Peyer's patch (tissue), 4 donors: ENCODE results near the gene RSPRY1. TPM values are rescaled to one million over a fixed set of nuclear protein-coding genes. Genes with fewer than 3 reads are reported as not detected.

Experiments
- DNase-seq, 3 donors: peaks; one replicate each; pipeline ENCODE4 v3.0.0-alpha.2; 2017 to 2019
- H3K27ac ChIP-seq, 4 donors: fragments of 200-600 bp; sonication (generic); one replicate each; pipeline ENCODE4 v1.5.1; 2016 to 2019
- H3K27me3 ChIP-seq, 2 donors: fragments of 200-600 bp; sonication (generic); one replicate each; pipeline ENCODE4 v1.5.1; 2019
- H3K36me3 ChIP-seq, 3 donors: fragments of 200-600 bp; sonication (generic); one replicate each; pipeline ENCODE4 v1.5.1; 2016 to 2019
- H3K4me1 ChIP-seq, 4 donors: fragments of 200-600 bp; sonication (generic); one replicate each; pipeline ENCODE4 v1.5.1; 2016 to 2019
- H3K4me3 ChIP-seq, 4 donors: fragments of 200-600 bp; sonication (generic); 1 replicate in 3 of 4; 2 replicates in 1 of 4; pipeline ENCODE4 v1.5.1; 2016 to 2019; ENCODE audit warnings: mild to moderate bottlenecking in 1 of 4
- H3K9me3 ChIP-seq, 4 donors: fragments of 200-600 bp; sonication (generic); one replicate each; pipeline ENCODE4 v1.5.1; 2016 to 2019; ENCODE audit warnings: mild to moderate bottlenecking in 1 of 4
- POLR2A ChIP-seq, 2 donors: fragments of 450-650 bp; IDR thresholded peaks; one replicate each; pipeline ENCODE4 v1.5.1; 2017; ENCODE audit warnings: antibody characterized with exemption in 2 of 2, mild to moderate bottlenecking in 2 of 2, moderate library complexity in 2 of 2
- total RNA-seq, 4 donors: library from RNA; depleted of rRNA; stranded (reverse); fragments of >200 nt; gene quantifications; one replicate each; pipeline ENCODE4 v1.1.0, GENCODE V29; 2016
- TF ChIP-seq, protein P1 (sequence below), 6 experiments: fragments of 450-650 bp in 4 of 6; fragments of 200-600 bp in 2 of 6; sonication (generic) in 1 of 6; IDR thresholded peaks; one replicate each; pipeline ENCODE4 v1.5.1; 2017 to 2019; ENCODE audit warnings: antibody characterized with exemption in 6 of 6, mild to moderate bottlenecking in 3 of 6, moderate library complexity in 1 of 6

RSPRY1 gene
- total RNA-seq, 4 donors from 2014 or later, result 49.0 to 84.7 (median 65.1) TPM

- Histone ChIP-seq H3K4me1 (no peaks in the 10 kb centered on the region), H3K4me3 (no peak overlapping the region), H3K9me3 (no peaks in the 10 kb centered on the region), H3K36me3 (peaks cover 0 to 67% (median 0%) of the 10 kb centered on the region in 3 donors), H3K27ac (no peak overlapping the region), H3K27me3 (no peaks in the 10 kb centered on the region)
- no peak for DNase-seq
- TF ChIP-seq, protein P1, sequence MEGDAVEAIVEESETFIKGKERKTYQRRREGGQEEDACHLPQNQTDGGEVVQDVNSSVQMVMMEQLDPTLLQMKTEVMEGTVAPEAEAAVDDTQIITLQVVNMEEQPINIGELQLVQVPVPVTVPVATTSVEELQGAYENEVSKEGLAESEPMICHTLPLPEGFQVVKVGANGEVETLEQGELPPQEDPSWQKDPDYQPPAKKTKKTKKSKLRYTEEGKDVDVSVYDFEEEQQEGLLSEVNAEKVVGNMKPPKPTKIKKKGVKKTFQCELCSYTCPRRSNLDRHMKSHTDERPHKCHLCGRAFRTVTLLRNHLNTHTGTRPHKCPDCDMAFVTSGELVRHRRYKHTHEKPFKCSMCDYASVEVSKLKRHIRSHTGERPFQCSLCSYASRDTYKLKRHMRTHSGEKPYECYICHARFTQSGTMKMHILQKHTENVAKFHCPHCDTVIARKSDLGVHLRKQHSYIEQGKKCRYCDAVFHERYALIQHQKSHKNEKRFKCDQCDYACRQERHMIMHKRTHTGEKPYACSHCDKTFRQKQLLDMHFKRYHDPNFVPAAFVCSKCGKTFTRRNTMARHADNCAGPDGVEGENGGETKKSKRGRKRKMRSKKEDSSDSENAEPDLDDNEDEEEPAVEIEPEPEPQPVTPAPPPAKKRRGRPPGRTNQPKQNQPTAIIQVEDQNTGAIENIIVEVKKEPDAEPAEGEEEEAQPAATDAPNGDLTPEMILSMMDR (IDR thresholded peaks at IDR 0.05), result no peak
These were observed 16.8 kb upstream of the RSPRY1 start for GRCh38 chr16:57169327-57169726.

DNA sequence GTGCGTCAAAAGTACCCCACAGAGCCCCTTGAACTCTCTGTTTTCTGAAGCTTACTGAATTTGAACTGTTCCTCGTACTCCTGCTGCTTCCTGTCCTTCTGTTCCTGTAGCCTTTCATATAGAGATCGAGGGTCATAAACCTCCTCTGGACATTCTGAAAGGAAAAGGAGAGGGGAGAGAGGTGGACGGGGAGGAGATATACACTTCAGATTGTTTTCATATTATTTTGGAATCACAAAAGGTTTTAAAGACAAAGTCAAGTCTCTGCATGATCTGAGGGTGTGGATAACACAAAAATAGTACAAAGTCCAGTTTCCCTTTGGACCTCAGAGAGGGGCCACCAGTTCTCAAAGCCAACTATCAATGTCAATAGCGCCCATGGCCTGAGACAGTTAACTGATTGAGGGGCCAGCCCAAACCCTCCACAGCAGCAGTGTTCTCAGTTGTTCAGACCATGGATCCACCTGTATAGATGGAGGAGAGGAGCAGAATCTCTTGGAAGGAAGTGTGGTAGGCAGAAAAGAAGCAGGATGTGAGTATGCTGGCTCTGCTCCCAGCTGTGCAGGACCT, 13.3 kb upstream of the RSPRY1 start:
- TF ChIP-seq, protein P1 (IDR thresholded peaks at IDR 0.05), result no peak
- no peak for TF ChIP-seq POLR2A (IDR thresholded peaks at IDR 0.05)
- Histone ChIP-seq H3K36me3 (peaks cover 0 to 43% (median 0%) of the 10 kb centered on the region in 3 donors), H3K4me1 (no peaks in the 10 kb centered on the region), H3K9me3 (no peaks in the 10 kb centered on the region), H3K4me3 (no peak overlapping the region), H3K27ac (no peak overlapping the region), H3K27me3 (no peaks in the 10 kb centered on the region)
- no peak for DNase-seq

GRCh38 chr16:57175896-57176295, 10.2 kb upstream of the RSPRY1 start:
- DNase-seq, result no peak
- TF ChIP-seq, protein P1 (IDR thresholded peaks at IDR 0.05), result no peak
- no peak for TF ChIP-seq POLR2A (IDR thresholded peaks at IDR 0.05)

DNA sequence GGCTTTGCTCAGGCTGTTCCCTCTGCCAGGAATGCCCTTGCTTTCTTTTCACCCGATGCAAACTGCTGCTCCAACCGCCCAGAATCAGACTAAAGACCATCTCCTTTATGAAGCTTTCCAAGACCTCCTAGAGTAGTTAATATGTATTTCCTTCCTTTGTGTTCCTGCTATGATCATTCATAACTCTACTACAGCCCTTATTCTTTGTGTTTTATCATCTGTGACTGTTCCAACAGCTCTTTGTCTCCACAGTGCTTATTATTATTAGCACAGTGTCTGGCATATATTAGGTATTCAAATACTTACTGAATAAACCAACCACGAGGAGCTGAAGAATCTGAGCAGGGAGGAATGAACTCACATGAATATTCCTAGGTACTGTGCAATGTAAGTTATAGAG, 7.9 kb upstream of the RSPRY1 start:
- no peak for TF ChIP-seq POLR2A (IDR thresholded peaks at IDR 0.05)
- TF ChIP-seq, protein P1 (IDR thresholded peaks at IDR 0.05), result no peak
- H3K9me3 ChIP-seq, result no peaks in the 10 kb centered on the region
- H3K27ac ChIP-seq, result no peak overlapping the region
- H3K4me3 ChIP-seq, result no peak overlapping the region
- no peak for DNase-seq
- no peaks in the 10 kb centered on the region for H3K27me3 ChIP-seq
- peaks cover 0 to 6% (median 0%) of the 10 kb centered on the region in 3 donors for H3K36me3 ChIP-seq
- H3K4me1 ChIP-seq, result no peaks in the 10 kb centered on the region

More at GRCh38 chr16:57175896-57176295, 10.2 kb upstream of the RSPRY1 start:
- H3K4me1 ChIP-seq, result no peaks in the 10 kb centered on the region
- peaks cover 0 to 26% (median 0%) of the 10 kb centered on the region in 3 donors for H3K36me3 ChIP-seq
- no peaks in the 10 kb centered on the region for H3K9me3 ChIP-seq
- no peak overlapping the region for H3K27ac ChIP-seq
- H3K4me3 ChIP-seq, result no peak overlapping the region
- H3K27me3 ChIP-seq, result no peaks in the 10 kb centered on the region

- H3K4me3 ChIP-seq, result no peak overlapping the region
- no peak overlapping the region for H3K27ac ChIP-seq
- no peaks in the 10 kb centered on the region for H3K9me3 ChIP-seq
- H3K36me3 ChIP-seq, result no peaks in the 10 kb centered on the region
- TF ChIP-seq, protein P1 (IDR thresholded peaks at IDR 0.05), result no peak
- no peak for TF ChIP-seq POLR2A (IDR thresholded peaks at IDR 0.05)
- H3K27me3 ChIP-seq, result no peaks in the 10 kb centered on the region
- DNase-seq, result no peak
- no peaks in the 10 kb centered on the region for H3K4me1 ChIP-seq
These were observed 7.3 kb upstream of the RSPRY1 start for GRCh38 chr16:57178793-57179212.
